NCI-H748 (cell line): ENCODE measurements around the gene PRKCE.

ENCODE experiments used
- DNase-seq: peaks from one replicate; lab custom pipeline; 2025; ENCODE audit not compliant: unreplicated experiment; lab: John Stamatoyannopoulos, UW

The PRKCE gene

DNA sequence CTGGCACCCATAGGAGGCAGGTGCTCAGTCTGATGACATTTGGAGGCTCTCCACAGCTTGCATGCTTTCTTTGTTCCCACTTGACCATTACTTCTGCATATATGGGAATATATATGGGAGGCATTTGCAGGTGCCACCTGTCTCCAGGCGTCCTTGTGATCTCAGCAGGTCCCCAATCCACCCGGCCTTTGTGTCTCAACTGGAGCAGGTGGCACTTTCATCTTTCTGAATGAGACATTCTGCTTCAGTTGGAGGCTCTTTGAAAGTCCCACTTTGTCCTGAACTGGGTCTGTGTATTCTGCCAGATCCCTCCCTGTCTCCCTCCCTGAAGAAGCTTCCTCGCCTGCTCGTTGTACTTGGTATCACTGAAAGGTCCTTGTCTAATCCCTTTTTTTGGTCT is 327.6 kb downstream of the PRKCE start:
- DNase-seq: peak; percentile 55

DNA sequence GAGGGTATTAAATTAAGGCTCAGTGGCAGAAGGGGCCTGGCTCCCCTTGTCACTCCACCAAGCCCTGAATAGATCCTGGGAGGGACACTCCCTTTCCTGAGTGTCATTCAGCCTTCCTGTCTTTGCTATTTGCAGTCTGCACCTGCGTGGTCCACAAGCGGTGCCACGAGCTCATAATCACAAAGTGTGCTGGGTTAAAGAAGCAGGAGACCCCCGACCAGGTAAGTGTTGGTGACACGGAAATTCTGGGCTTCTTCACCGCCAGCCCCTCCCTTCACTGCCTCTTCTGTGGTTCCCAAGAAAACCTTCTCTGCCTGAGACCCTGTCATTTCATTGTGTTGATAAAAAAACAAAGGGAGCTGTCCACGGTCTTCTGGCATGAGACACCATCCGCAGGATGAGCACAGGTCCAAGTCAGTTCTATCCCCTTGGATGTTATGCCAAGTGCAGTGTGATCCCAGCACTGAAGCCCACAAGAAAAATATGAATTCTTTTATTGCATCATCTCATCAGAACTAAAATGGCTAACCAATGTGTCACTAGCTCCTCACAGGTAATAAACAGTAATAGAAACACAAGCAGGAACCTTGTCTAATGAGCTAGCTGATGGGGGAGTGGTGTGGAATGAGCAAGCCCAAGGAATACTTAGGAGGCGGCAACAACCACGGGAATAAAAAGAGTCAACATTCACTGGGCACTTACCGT is 328.8 kb downstream of the PRKCE start:
- peak; percentile 3 for DNase-seq

DNA sequence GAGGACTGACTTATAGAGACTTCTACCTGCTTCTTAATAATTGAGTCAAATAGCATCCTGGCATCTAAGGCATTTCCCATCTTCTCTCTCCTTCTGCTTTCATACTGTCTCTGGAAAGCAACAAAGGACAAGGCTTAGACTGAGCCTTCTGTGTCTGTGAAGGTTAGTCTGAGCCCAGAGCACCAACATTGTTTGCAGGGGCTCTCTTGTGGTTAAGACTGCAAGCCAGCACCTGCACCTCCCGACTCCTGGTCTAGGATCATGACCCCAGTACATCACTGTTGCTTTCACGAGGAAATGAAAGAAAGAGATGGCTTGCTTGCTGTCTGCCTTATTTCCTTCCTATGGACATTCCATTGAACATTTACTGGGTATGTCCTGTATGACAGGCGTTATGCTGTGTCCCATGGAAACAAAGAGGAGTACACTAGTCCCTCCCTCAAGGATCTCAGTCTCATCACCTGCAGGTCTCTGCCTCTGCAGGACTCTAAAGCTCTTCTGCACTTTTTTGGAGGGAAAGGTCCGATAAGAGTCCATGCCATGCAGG is 330.0 kb downstream of the PRKCE start:
- DNase-seq: no peak

DNA sequence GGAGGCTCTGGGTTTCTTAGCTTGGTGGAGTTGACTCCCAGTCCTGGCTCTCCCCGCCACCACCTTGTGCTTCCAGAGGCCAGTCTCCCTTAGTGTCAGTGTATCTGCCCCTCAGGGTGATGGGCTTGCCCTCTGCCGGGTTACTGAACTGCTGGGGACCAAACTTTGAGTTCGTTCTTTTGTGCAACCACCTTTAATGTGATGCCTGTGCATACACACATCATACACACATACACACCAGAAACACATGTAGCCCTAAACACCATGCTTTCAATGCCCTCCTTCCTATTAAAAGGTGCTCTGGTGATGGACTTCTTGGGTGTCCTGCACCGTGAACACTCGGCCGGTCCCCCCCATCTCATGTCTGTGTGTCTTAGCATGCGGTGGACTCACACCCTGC is 330.6 kb downstream of the PRKCE start:
- DNase-seq: no peak

DNA sequence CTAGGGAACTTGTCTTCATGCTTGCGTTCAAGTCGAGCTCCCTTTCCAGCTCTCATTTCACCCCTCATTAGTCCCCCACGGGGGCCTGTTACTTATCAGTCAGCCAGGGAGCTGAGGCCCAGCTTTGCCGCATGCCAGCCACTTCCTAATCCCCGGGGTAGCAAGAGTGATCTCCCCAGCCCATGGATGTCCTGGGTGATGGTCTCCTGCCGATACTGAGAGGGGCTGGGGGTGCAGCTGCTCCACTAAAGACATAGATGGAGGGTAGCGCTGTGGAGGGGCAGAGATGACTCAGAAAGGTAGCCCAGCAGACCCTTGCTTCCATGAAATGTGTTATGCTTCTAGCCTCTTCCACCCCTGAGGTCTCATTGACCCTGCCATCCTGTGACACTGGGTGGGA is 331.7 kb downstream of the PRKCE start:
- DNase-seq: no peak

DNA sequence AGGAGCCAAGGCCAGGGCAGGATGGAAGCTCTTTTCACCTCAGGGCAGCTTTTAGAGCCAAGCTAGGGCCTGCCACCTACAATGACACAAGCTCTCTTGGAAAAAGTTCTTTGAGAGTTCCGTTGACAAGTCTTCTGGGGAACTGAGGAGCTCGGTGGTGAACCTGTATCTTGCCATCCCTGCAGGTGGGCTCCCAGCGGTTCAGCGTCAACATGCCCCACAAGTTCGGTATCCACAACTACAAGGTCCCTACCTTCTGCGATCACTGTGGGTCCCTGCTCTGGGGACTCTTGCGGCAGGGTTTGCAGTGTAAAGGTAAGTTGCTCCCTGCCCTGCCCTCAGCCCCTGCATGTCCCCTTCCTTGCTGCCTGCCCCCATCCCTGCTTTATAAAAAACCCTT is 332.9 kb downstream of the PRKCE start:
- no peak for DNase-seq

DNA sequence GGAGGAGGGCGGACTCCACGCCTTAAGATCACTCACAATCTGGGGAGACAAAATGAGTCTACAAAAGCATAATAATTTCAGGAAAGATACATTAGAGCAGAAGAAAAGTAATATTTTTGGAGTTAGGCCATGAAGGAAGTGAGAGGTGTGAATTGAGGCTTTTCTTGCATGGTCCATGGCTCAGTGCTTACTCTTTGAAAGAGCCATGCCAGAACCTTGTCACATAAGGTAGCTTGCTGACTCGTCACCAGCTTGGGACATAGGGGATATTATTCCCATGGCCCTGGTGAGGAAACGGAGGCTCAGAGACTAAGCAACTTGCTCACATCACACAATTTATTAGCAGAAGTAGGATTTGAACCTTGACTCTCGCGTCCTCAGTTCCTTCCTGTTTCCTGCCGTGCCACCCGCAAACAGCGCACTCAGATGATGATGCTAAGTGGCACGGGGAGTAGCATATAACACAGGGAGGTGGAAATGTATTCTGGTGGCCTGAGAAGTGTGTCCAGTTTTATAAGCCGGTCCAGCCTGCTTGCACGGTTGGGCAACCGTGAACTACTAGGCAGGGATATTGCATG is 333.5 kb downstream of the PRKCE start:
- no peak for DNase-seq

DNA sequence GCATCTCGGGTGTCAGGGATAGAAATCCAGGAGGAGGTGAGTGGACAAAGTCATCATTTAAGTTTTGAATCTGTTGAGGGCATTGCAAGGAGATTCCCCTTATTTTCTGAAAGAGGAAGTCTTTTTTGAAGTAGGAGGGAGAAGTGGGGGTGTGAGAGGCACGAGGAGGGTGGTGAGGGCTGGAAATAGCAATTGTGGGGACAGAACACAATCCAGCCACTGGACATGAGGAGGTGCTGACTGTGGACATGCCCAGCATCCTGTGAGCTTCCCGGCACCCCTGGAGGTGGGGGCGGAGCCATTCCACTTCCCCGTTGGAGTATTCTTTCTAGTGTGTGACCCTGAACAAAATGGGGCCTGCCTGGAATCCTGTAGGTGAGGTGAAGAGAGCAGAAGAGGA is 335.0 kb downstream of the PRKCE start:
- DNase-seq: no peak

DNA sequence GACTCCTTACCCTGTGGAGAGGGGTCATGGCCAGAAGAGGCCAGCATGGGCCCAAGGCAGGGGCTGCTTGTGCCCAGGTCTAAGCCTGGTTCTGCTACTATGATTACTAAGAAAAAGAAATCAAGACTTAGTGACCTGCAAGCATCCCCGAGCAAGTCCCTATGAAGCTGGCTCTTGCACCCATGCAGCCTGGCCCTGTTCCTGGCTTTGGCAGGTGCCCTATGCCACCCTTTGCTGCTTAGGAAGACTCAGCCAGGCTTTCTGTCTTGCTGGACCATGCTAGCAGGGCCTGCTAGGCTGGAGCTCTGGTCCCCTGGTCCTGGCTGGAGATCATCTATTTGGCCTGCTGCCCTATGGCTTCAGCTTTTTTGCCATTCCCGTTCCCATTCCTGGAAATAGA is 336.4 kb downstream of the PRKCE start:
- DNase-seq: no peak

DNA sequence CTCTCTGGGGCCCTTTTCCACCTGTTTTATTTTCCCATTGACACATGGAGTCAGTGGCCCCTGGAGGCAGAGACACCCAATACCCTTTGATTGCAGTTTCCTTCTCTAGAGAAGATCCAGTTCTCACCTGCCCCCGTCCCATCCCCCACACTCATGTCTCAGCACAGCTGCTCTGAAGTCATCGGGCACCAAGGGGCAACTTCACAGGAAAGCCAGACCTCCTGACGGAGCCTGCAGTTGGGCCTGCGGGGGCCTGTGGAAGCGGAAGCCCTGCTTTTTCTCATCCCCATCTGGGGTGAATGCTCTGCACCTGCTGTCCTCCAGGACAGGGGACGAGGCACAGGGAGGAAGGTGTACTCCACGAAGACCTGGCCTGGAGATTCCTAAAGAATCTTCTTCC is 337.4 kb downstream of the PRKCE start:
- no peak for DNase-seq

DNA sequence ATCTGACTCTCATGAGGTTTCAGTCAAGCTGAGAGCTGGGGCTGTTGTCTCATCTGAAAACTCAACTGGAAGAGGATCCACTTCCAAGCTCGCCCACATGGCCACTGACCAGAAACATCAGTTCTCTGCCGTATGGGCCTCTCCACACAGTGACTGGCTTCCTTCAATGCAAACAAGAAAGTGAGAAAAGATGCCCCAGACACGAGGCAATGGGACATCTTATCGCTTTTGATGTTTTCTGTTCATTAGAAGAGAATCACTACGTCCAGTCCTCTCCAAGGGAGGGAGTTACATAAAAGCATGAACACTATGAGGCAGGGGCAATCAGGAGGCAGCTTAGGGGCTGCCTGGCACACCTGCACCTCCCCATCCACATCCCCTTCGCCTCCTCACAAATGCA is 338.7 kb downstream of the PRKCE start:
- no peak for DNase-seq

DNA sequence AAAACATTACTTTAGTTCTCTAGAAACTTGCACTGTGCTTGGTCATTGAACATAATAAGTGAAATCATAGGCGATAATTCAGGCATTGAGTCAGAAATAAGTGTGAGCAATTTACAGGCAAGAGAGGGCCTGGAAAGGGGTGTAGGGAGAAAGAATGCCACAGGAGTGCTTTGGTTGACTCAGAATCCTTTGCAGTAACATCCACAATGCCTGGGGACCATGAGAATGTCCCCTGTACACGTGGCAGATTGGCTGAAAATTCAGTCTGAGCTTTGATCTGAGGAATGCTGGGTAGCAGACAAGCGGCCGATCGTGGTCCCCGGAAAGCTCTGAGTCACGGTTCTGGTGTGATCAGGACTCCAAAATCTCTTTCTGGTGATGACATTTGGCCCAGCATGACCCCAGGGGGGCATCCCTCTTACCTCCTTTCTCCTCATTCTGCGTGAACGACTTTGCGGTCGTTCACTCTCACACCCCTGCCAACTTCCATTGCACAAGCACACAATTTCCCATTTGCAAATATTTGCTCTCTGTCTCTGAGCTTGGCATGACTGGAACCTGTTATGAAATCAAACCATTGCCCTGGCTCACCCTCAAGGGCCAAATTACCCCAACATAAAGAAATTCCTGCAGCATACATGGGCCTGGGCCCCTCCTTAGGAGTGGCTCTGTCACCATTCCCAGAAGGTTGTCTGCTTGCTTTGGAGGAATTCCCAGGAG is 340.7 kb downstream of the PRKCE start:
- DNase-seq: peak; percentile 8

DNA sequence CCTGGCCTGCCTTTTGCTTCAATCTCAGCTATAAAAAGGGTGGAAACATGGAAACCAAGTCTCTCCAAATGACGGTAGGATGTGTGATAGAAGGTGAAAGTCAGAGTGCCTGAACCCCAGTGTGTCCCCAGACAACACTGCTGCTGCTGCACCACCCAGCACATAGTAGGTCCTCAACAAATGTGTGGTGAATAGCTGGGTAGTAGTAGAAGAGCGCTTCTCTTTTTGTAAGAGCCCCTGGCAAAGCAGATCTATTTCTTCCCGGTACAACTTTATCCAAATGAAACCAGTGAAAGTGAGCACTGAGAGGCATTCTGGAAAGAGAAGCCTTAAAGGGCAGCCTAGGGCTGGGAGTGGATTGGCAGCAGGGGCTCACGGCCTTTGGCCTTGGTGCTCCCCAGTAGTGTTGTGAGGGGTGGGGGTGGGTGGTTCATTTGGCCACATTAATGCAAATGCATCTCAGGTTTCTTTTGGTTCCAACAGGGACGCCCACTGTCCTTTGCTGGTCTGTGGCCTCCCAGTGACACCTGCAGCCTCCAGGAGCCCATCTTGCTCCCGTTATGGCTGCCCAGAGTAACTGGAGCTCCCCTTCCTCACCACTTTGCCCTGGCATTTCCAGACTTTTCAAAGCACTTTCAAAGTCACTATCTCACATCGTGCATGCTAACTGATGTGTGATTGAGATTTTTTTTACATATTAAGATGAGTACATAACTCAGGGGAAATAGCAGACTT is 341.4 kb downstream of the PRKCE start:
- DNase-seq: no peak

DNA sequence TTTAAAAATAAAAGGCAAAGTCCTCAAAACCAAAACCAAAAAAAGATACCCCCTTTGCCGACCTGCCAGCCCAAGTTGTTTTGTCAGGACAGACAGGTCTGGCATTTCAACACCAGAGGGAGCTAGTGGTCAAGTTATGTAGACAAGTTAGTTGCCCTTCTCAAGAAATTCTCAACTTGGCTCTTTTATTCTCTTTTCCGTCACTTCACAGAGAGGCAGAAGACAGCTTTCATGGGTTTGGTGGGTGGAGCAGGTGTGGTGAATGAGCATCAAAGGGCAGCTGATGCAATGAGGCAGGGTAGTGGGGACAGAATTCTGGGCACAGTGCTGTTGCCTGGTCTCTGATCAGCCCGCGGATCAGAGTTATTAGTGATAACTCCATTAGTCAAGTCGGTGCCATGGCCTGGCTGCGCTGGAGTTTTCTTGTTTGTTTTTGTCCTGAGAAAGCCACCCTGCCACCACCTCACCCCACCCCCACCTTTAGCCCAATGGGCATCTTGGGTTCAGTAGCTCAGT is 342.1 kb downstream of the PRKCE start:
- peak; percentile 47 for DNase-seq

DNA sequence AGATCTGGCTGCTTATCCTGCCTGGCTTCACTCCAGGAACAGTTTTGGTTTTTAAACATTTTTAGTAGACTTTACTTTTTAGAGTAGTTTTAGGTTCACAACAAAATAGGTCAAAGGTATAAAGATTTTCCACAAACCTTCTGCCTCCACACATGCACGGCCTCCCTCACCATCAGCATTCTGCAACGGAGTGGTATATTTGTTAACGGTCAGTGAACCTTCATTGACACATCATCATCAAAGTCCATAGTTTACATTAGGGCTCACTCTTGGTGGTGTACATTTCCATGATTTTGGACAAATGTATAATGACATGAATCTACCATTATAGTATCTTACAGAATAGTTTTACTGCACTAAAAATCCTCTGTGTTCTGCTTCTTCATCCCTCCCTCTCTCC is 342.6 kb downstream of the PRKCE start:
- no peak for DNase-seq

DNA sequence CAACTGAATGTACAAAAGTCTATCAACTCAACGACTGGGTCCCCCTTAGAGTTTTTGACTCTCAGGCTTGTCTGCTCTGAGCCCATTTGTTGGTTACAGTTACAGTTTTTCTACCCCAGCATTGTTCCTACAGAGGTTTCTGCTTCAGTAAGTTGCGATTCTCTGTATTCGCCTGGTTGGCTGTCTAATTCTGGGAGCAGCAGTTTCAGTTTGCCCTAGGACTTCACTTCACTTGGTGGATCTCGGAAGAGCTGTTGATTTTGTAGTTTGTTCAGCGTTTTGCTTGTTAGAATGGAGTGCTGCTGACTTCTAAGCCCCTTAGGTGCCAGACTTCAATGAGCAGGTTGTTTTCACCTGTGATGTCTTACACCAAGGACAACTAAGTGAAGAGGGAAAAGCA is 349.2 kb downstream of the PRKCE start:
- no peak for DNase-seq

DNA sequence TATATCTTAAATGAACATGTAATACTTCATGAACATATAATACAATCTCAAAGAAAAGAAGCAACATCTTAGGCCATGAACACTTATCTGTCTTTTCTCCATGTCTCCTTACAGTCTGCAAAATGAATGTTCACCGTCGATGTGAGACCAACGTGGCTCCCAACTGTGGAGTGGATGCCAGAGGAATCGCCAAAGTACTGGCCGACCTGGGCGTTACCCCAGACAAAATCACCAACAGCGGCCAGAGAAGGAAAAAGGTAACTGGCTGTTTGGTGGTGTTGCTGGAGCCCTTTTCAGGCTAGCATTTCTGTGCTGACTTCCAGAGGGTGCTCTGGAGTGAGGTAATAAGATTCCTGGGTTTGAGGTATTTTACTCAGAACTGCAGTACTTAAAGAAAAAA is 349.8 kb downstream of the PRKCE start:
- DNase-seq: no peak

DNA sequence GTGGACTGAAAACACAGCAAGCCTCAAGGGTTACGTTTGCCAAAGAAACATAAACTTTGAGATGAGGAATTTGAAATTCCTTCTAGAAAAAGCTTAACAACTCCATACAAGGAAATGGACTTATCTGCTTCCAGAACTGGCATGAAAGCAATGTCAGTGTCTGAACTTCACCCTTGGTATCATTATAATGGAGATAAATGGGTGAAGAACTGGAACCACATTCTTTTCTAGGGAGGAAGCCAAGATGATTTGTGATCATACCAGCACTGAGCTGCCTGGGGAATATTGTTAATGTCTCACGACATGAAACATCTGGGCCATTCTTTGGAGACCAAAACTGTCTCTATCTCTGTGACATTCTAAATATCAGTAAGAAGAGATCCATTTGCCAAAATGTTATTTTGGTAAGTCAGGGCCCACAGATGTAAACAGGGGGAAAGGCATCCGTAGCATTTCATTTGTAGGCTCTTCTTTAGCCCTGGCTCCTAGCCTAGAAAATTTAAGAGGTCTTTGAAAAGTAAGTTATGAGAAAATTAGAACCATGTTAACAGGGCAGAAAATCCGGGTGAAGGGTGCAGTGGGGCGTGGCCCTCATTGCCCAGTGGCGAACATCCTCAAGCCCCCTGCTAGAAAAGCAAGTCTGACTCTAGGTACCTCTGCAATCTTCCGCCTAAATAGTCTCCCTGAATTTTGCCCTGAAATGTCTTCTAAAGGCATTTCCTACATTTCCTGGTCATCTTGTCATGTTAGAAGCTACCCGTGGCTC is 350.4 kb downstream of the PRKCE start:
- no peak for DNase-seq

DNA sequence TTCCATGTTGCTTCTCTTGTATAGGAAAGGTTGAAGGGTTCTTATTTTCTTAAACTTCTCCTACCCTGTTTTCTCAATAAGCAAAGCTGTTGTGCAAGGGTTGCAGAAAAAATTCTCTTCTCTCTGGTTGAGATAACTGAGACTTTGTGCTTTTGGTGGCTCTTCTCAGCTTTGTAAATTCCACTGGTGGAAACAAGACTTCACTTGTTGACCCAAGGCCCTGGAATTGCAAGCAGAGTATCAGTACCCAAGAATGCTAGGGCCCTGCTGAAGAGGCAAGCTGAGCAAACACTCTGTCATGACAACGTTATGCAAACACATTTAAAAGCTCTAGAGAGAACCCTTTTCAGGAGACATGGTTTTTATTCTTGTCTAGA is 351.0 kb downstream of the PRKCE start:
- DNase-seq: peak; percentile 40

DNA sequence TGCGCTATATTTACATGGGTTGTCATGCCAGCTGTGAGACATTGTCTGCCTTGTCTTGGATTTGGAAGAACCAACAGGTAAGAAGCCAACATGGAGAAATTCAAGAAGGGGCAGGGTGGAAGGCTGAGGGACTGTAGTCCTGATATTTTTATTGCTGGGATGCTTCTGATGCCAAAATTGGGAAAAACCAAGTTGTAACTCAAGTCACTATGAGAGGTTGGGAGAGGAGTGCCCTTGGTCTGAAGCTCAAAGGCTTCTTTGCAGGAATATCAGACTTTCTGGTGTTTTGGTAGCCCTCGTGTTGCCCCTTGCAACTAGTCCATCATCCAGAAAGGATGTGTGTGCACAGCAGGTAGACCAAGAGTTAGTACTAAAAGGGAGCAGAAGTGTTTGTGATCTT is 351.5 kb downstream of the PRKCE start:
- DNase-seq: no peak
